CD4-positive, alpha-beta T cell (primary cell): ENCODE results near the gene MSANTD2. TPM values are rescaled to one million over a fixed set of nuclear protein-coding genes. Genes with fewer than 3 reads are reported as not detected.

Experiments
- ATAC-seq: fragments of 200-7000 bp; cut with Tn5 transposase; one replicate; pipeline ENCODE4 v1.10.0; 2022; ENCODE audit warnings: mild to moderate bottlenecking; ENCODE audit not compliant: poor library complexity
- CTCF ChIA-PET: fragments of 350-600 bp; sonication (Branson Sonifier 250); formaldehyde crosslinking; loops from one replicate; lab custom pipeline; 2021; ENCODE audit warnings: antibody characterized with exemption, inconsistent platforms; lab: Charles Lee
- POLR2A ChIA-PET: fragments of 350-600 bp; sonication (Branson Sonifier 250); formaldehyde crosslinking; loops from one replicate; lab custom pipeline; 2021; ENCODE audit warnings: antibody characterized with exemption, inconsistent platforms; lab: Charles Lee
- DNase-seq, 14 experiments: peaks; one replicate each; pipeline ENCODE4 v3.0.0-alpha.2; 2013 to 2020; ENCODE audit warnings: mixed read lengths in 2 of 14
- H3K27ac ChIP-seq, 2 donors: one replicate each; pipeline versions ENCODE4 v1.5.1 to v1.7.0; 2013; ENCODE audit warnings: low read length in 2 of 2, low read depth in 1 of 2, mild to moderate bottlenecking in 1 of 2
- H3K27me3 ChIP-seq, 2 experiments: 1 replicate in 1 of 2; 2 replicates in 1 of 2; pipeline versions ENCODE4 v1.6.1 to v1.7.0; 2013; ENCODE audit warnings: low read length in 2 of 2, control low read depth in 1 of 2, mild to moderate bottlenecking in 1 of 2, moderate library complexity in 1 of 2; ENCODE audit not compliant: insufficient read depth in 2 of 2, control insufficient read depth in 1 of 2
- H3K36me3 ChIP-seq: one replicate; pipeline ENCODE4 v1.6.1; 2013; ENCODE audit warnings: low read length, control low read depth; ENCODE audit not compliant: insufficient read depth
- H3K4me1 ChIP-seq: one replicate; pipeline ENCODE4 v1.6.1; 2013; ENCODE audit warnings: low read length, control low read depth; ENCODE audit not compliant: insufficient read depth
- H3K4me3 ChIP-seq: one replicate; pipeline ENCODE4 v1.5.1; 2013; ENCODE audit warnings: mild to moderate bottlenecking, low read length, moderate library complexity
- H3K9me3 ChIP-seq, 2 experiments: 1 replicate in 1 of 2; 2 replicates in 1 of 2; pipeline versions ENCODE4 v1.6.1 to v1.7.0; 2013; ENCODE audit warnings: low read length in 2 of 2, mild to moderate bottlenecking in 2 of 2, control low read depth in 1 of 2, moderate library complexity in 1 of 2; ENCODE audit not compliant: control insufficient read depth in 1 of 2, insufficient read depth in 1 of 2
- H3K27ac Mint-ChIP-seq: one replicate; pipeline ENCODE4 v1.8.0; 2020; ENCODE audit warnings: mixed read lengths
- H3K27me3 Mint-ChIP-seq: one replicate; pipeline ENCODE4 v1.8.0; 2021; ENCODE audit warnings: mixed read lengths
- H3K36me3 Mint-ChIP-seq: one replicate; pipeline ENCODE4 v1.8.0; 2021; ENCODE audit warnings: low read depth, mixed read lengths
- H3K4me1 Mint-ChIP-seq: one replicate; pipeline ENCODE4 v1.8.0; 2021; ENCODE audit warnings: low read depth, mixed read lengths
- H3K4me3 Mint-ChIP-seq: one replicate; pipeline ENCODE4 v1.8.0; 2020; ENCODE audit warnings: mild to moderate bottlenecking, mixed read lengths
- H3K9me3 Mint-ChIP-seq: one replicate; pipeline ENCODE4 v1.8.0; 2020; ENCODE audit warnings: mixed read lengths
- CTCF ChIP-seq: fragments of 200-600 bp; IDR thresholded peaks from one replicate; pipeline ENCODE4 v1.8.0; 2022; ENCODE audit warnings: antibody characterized with exemption, mild to moderate bottlenecking
- intact Hi-C, 2 experiments: fragments of 100-400 bp; cut with DNase I in 1 of 2; cut with micrococcal nuclease in 1 of 2; formaldehyde crosslinking; loops; one replicate each; pipeline versions ENCODE4 v1.15.1 to v1.9.0; 2023 to 2025; cut with DNase I, micrococcal nuclease
- total RNA-seq, 174 experiments: library from RNA in 2 of 174; stranded (reverse) in 2 of 174; gene quantifications; one replicate each; pipeline ENCODE4 v1.2.3 and lab custom pipeline; 2021 to 2026

The MSANTD2 gene
- total RNA-seq, 2 experiments from 2014 or later: 4.2 to 5.1 TPM

DNA sequence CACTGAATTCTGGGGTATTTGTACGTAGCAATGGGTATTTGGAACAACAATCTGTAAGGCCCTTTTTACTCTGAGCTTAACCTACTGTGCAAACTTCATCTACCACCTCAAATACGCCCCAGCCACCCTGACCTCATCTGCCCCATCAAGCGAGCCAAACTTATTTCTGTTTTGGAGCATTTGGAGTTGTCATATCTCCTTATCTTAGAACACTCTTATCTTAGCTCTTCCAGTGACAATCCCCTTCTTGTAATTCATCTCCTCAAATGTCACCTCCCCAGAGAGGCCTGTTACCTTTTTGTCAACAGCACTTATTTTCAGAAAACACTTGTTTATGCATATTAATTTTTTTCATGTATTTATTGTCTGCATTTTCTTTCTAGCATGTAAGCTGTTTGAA lies 4.7 kb upstream of the MSANTD2 start:
- CTCF ChIA-PET: interaction anchor here (1.1 kb wide), 1 partner anchor 47 kb away, joined by 3 read pairs; no protein-coding TSS in a partner anchor
- Histone ChIP-seq H3K27ac (no peak overlapping the region), H3K4me1 (peaks cover 8% of the 10 kb centered on the region), H3K9me3 (no peaks in the 10 kb centered on the region), H3K27me3 (no peaks in the 10 kb centered on the region), H3K36me3 (peaks cover 4% of the 10 kb centered on the region), H3K4me3 (no peak overlapping the region)
- TF ChIP-seq CTCF: no peak
- Mint-ChIP-seq H3K9me3 (no peaks in the 10 kb centered on the region), H3K4me3 (no peak overlapping the region), H3K27ac (no peak overlapping the region), H3K36me3 (peaks cover 20% of the 10 kb centered on the region), H3K4me1 (peaks cover 7% of the 10 kb centered on the region), H3K27me3 (no peaks in the 10 kb centered on the region)
- DNase-seq: no peak
- POLR2A ChIA-PET: no interaction called here
- intact Hi-C loops: loop anchor here (5.0 kb wide), 2 partner anchors 58 to 72 kb away; no protein-coding TSS in a partner anchor
- ATAC-seq: no peak

DNA sequence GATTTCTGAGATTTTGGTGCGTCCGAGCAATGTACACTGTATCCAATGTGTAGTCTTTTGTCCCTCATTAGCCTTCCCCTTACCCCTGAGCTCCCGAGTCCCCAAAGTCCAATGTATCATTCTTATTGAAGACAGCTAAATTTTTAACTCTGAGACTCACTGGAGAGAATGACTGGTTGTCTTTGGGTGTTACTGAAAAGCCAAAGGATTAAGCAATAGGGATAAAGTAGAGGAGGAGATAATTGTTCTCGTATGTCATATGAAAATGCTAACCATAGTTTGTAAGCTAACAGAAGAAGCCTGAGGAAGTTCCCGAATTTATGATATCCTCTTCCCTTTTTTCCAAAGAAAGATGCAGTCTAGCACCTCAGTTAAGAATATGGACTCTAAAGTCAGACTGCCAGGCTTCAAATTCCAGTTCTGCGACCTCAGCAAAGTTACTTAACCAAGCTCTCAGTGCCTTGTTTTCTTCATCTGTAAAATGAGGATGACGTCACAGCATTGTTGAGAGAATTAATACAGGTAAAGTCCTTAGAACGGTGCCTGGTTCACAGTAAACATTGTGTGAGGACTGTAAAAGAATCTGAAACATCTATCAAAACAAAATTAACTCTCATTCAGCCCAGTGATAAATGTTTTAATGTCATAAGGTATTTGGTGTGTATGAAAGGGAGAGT lies 1.6 kb upstream of the MSANTD2 start:
- CTCF ChIA-PET: interaction anchor here (0.7 to 4.6 kb wide), 7 partner anchors 8 to 75 kb away, joined by 3 to 27 read pairs (median 4); no protein-coding TSS in a partner anchor
- POLR2A ChIA-PET: interaction anchor here (1.3 to 1.9 kb wide), 3 partner anchors 35 to 179 kb away, joined by 6 to 8 read pairs (median 6); partner anchors contain the start of gene TBRG1

DNA sequence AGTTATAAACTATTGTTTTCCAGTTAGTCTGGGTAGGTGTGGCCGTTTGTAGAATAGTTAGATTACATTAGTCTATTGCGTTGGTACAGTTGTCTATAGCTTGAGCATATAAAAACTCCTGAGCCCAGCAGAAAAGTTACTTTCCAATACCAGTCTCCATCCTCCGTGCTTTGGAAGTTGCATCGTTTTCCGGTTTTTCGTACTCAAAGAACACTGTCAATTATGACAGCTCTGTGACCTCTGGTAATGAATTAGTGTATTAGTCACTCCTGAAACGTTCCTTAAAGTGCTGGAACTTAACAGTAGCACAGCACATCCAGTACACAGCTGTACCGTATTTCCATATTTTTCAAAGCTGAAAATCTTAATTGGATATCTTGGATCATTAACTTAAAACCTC lies 808 bp upstream of the MSANTD2 start:
- Mint-ChIP-seq H3K9me3 (no peaks in the 10 kb centered on the region), H3K27ac (peak overlapping the region; percentile 92), H3K4me1 (peaks cover 25% of the 10 kb centered on the region), H3K27me3 (no peaks in the 10 kb centered on the region), H3K36me3 (peaks cover 12% of the 10 kb centered on the region), H3K4me3 (peak overlapping the region; percentile 89)
- intact Hi-C loops: loop anchor here (2.0 to 5.0 kb wide), 4 partner anchors 34 to 76 kb away; no protein-coding TSS in a partner anchor
- TF ChIP-seq CTCF: no peak
- H3K36me3 ChIP-seq: peaks cover 4% of the 10 kb centered on the region
- ChIA-PET CTCF (interaction anchor here (0.7 to 4.6 kb wide), 10 partner anchors 8 to 132 kb away, joined by 3 to 27 read pairs (median 4); no protein-coding TSS in a partner anchor), POLR2A (interaction anchor here (1.1 to 4.1 kb wide), 13 partner anchors 13 to 1087 kb away, joined by 3 to 32 read pairs (median 6); partner anchors contain the start of genes CCDC15, HYLS1, TBRG1 and VSIG2)
- H3K27ac ChIP-seq: peak overlapping the region; percentile 94 to 96
- H3K4me3 ChIP-seq: peak overlapping the region; percentile 85
- no peaks in the 10 kb centered on the region for H3K27me3 ChIP-seq
- peaks cover 20% of the 10 kb centered on the region for H3K4me1 ChIP-seq
- DNase-seq (peak in 3 of 14 experiments; percentile 10 to 39 (median 26)), ATAC-seq (no peak)
- no peaks in the 10 kb centered on the region for H3K9me3 ChIP-seq

More for the DNA sequence above, 1.6 kb upstream of the MSANTD2 start:
- Histone ChIP-seq H3K27me3 (no peaks in the 10 kb centered on the region), H3K27ac (no peak overlapping the region), H3K4me1 (peaks cover 20% of the 10 kb centered on the region), H3K36me3 (peaks cover 4% of the 10 kb centered on the region), H3K4me3 (no peak overlapping the region), H3K9me3 (no peaks in the 10 kb centered on the region)
- Mint-ChIP-seq H3K27me3 (no peaks in the 10 kb centered on the region), H3K27ac (peak overlapping the region; percentile 92), H3K4me3 (peak overlapping the region; percentile 79), H3K36me3 (peaks cover 18% of the 10 kb centered on the region), H3K4me1 (peaks cover 25% of the 10 kb centered on the region), H3K9me3 (no peaks in the 10 kb centered on the region)
- intact Hi-C loops: loop anchor here (2.0 to 5.0 kb wide), 4 partner anchors 33 to 76 kb away; no protein-coding TSS in a partner anchor
- TF ChIP-seq CTCF: no peak
- no peak for ATAC-seq
- DNase-seq: no peak
